ENCODE measurements around the gene XRCC1.
"Not testable (repeated sequence)": the region's sequence is repeated elsewhere in the genome, so short reads cannot be mapped to it uniquely, and the experiment has no call there.

XRCC1 gene

DNA sequence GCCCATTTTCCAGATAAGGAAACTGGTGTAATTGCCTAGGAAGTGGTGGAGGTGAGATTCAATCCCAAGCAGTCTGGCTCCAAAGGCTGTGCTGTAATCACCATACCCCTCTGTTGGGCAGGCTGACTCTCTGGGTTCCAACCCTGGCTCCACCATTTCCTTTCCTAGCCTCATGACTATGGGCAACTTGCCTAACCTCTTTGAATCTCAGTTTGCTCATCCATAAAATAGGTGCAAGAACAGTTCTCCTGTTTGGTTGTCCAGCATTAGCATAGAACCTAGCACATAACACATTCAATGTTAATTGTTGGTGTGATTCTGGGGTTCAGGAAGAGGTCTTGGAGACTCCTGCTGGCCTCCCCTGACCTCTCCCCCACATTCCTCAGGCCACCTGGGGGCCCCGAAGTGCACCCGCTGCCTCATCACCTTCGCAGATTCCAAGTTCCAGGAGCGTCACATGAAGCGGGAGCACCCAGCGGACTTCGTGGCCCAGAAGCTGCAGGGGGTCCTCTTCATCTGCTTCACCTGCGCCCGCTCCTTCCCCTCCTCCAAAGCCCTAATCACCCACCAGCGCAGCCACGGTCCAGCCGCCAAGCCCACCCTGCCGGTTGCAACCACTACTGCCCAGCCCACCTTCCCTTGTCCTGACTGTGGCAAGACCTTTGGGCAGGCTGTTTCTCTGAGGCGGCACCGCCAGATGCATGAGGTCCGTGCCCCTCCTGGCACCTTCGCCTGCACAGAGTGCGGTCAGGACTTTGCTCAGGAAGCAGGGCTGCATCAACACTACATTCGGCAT is 23.3 kb upstream of the XRCC1 start:
- no peak for DNase-seq

- no peak for DNase-seq
Observed at GRCh38 chr19:43597876-43598275, 22.5 kb upstream of the XRCC1 start.

DNA sequence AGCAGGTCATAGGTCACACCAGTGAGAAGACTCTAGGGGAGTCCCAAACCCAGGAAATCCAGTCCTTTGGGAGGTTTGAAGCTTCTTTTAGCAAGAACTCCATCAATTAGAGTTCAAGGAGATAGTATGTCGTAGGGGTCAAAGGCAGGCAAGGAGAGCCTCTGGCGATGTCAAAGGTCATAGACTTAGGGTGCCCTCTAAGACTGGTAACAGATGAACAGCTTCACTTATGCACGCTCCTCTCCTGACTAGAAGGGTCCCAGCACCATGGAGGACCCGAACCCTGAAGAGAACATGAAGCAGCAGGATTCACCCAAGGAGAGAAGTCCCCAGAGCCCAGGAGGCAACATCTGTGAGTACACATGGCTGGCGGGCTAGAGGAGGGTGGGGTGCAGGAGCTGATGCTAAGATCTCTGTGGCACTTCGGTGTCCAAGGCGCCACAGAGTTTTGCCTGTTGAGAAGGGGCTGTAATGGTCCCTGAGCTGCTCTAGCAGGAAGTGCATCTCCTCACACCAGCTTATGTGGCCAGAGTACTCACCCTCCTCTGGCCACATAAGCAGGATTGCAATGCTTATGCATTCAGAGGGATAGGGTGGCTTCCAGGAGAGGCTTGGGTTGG is 21.6 kb upstream of the XRCC1 start:
- no peak for DNase-seq

GRCh38 chr19:43595999-43596841 is 20.9 kb upstream of the XRCC1 start, which contains the start of the genes IRGQ and ZNF576:
Gene IRGQ, minus strand, starts transcription at chr19:43596134. Its CDS starts 796 bp downstream, at chr19:43595338.
Gene ZNF576, plus strand, starts transcription at chr19:43596595. Its CDS starts 514 bp downstream, at chr19:43597109.
- DNase-seq, result peak; percentile 92

GRCh38 chr19:43595605-43595998 is 20.3 kb upstream of the XRCC1 start:
- DNase-seq, result no peak

DNA sequence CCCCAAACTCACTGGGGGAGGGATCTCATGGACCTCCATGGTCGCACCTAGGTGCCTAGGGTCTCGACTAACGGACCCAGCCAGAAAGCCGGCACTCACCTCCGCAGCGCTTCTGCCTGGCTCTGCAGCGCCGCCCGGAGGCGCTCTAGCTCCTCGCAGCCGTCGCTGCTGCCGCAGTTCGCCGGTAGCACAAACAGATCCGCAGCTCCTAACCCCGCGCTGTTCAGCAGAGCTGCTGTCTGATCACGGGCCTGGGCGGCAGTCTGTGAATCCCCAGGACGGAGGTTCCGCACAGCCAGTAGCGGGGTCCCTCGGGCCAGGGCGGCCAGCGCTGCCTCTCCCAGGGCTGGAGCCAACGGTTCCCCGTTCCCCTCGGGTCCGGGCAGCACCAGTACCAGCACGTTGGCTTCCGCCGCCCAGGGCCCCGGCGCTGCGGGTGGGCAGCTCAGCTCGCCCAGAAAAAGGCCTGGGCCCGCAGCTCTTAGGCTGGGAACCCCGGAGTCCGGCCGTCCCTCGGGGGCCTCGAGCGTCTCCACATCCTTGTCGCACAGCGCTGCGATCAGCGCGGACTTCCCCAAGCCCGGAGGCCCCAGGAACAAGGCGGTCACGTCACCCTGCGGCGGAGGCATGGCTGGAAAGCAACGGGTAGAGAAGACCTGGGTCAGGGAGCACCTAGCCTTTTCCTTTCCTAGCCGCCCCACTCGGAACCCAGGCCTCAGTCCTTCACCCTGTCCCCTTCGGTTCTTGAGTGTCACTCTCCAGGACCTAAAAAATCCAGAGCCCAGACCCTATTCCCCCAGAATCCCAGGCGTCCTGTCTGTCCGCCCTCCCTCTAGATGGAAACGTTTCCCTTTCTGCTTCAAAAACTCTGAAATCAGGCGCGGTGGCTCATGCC is 19.6 kb upstream of the XRCC1 start:
- DNase-seq, result no peak

DNA sequence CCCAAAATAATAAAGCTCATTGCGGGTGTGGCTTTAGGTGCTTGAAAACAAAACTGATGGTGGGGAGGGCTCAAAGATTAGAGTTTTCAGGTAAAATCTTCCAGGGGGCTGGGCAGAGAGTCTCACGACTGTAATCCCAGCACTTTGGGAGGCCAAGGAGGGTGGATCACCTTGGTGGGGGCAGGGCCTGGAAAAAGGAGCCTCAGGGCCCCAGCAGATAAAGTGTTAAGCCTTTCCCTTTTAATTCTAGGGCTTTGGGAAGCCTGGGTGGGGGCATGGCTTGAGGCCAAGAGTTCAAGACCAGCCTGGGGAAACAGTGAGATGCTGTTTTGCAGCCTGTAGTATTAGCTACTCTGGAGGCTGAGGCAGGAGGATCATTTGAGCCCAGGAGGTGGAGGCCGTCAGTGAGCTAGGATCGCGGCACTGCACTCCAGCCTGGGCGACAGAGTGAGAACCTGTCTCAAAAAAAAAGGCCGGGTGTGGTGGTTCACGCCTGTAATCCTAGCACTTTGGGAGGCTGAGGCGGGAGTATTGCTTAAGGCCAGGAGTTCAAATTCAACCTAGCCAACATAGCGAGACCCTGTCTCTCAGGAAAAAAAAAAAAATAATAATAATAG is 18.9 kb upstream of the XRCC1 start:
- DNase-seq, result no peak

DNA sequence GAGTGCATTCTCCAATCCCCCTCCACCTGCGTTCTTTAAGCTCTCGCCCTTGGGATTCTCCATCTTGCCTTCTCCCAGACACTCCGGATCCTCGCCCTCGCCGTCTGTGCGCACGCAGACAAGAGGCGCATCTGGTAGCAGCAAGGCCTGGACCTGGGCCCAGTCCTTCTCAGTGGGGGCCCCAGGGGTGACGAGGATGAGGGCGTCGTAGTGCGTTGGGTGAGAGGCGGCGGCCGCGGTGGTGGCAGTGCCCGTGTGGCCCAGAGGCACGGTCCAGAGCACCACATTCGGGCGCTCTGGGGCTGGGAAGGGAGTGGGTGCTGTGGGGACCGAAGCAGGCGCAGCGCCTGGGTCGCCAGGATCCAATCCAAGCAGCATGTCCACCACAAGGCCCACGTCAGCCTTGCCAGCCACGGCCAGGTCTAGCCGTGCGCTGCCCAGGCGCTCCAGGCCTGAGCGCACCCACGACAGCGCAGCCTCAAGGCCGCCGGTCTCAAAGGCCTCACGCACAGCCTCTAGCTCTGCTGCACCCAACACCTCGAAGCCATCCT is 17.5 kb upstream of the XRCC1 start:
- DNase-seq, result no peak

- DNase-seq, result no peak
Observed at GRCh38 chr19:43591904-43592772, 16.8 kb upstream of the XRCC1 start.

DNA sequence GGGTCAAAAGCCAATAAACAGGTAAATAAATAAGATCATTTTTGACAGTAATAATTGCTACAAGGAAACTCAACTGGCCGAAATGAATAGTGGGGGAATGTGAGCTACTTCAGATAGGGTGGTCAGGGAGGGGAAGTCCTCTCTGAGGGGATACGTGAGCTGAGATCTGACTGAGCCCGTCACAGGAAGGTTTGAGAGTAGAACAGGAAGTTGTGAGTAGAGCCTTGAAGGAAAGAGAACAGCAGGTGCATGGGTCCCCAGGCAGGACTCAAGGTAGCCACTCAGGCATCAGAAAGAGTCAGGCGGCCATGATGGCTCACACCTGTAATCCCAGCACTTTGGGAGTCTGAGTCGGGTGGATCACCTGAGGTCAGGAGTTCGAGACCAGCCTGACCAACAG is 14.4 kb upstream of the XRCC1 start:
- no peak for DNase-seq

DNA sequence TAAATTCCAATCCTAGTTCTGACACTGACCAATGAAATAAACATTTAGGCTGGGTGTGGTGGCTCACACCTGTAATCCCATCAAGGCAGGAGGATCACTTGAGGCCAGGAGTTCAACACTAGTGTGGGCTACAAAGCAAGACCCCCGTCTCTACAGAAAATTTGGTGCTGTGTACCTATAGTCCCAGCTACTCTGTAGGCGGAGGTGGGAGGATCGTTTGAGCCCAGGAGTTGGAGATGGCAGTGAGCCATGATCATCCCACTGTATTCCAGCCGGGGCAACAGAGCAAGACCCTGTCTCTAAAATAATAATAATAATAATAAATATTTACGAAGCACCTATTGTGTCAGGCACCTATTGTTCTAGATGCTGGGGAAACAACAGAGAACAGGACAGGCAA is 13.9 kb upstream of the XRCC1 start:
- DNase-seq, result no peak

DNA sequence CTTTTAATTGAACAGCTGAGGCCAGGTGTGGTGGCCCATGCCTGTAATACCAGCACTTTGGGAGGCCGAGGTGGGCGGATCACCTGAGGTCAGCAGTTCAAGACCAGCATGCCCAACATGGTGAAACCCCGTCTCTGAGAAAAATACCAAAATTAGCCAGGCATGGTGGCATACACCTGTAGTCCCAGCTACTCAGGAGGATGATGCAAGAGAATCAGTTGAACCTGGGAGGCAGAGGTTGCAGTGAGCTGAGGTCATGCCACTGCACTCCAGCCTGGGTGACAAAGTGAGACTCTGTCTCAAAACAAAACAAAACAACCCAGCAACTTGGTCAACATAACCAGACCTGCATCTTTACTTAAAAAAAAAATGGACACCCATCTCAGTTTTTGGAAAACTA is 11.7 kb upstream of the XRCC1 start:
- not testable (repeated sequence) for DNase-seq

DNA sequence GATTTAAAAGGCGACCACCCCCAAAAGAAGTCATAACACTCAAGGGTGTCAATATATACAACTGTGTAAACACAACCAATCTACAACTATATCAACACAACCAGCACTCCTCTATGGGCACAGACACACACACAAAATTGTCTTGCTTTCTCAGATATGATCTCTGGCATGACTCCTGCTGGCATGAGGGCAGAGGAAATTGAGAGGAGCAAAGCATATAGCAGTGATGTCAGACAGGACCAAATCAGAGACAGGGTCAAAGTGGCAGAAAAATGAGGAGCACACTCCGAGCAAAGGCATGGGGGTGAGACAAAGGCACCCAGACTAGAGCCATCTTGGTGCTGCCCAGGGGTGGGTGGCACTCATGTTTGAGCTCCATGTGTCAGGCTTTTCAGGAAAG is 11.0 kb upstream of the XRCC1 start:
- no peak for DNase-seq

DNA sequence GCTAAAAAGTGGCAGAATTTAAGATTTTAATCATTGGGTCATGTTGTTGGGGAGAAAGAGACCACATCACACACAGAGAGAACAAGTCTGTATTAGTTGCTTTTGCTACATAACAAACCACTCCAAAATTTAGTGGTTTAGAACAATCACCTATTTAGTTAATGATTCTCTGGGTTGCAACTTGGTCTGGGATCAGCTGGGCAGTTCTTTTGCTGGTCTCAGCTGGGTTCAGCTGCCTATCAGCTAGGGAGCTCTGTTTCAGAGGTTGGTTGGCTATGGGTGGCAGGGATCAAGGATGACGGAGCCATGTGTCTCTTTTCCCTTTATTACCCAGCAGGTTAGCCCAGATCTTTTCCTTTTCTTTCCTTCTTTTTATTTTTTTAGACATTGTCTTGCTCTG is 9.2 kb upstream of the XRCC1 start:
- DNase-seq, result no peak

DNA sequence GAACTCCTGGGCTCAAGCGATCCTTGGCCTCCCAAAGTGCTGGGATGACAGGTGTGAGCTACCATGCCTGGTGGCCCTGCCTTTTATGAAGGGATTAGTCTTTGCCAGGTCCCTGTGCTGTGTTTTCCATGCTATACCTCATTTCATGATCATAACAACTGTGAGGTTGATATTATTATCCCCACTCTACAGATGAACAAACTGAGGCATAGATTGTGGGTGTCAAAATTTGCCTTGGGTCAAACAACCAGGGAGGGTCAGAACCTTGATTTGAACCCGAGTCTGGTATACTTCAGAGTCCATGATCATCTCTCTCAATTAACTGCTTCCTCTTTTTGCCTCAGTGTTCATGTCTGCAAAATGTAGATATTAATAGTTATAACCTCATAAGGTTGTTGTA is 7.2 kb upstream of the XRCC1 start:
- no peak for DNase-seq

- DNase-seq, result no peak
Observed at GRCh38 chr19:43581467-43581866, 6.1 kb upstream of the XRCC1 start.

DNA sequence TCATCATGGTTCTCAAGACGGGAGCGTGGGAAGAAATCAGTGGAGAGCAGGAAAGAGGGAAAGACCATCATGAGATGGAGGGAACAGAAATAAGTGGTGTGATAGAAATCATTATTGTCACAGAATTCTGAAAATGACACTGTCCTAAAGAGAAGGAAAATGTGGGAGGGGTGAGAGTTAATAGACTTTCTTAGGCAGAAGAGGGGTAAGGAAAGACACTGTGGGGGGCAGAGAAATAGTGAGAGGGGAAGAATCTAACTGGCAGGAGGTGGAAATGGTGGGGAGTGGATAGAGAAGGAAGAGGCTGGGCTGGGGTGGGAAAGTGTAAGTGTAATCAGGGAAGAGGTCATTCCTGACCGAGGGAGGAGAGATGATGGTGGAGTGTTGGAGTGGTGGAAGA is 3.5 kb upstream of the XRCC1 start:
- DNase-seq, result no peak

DNA sequence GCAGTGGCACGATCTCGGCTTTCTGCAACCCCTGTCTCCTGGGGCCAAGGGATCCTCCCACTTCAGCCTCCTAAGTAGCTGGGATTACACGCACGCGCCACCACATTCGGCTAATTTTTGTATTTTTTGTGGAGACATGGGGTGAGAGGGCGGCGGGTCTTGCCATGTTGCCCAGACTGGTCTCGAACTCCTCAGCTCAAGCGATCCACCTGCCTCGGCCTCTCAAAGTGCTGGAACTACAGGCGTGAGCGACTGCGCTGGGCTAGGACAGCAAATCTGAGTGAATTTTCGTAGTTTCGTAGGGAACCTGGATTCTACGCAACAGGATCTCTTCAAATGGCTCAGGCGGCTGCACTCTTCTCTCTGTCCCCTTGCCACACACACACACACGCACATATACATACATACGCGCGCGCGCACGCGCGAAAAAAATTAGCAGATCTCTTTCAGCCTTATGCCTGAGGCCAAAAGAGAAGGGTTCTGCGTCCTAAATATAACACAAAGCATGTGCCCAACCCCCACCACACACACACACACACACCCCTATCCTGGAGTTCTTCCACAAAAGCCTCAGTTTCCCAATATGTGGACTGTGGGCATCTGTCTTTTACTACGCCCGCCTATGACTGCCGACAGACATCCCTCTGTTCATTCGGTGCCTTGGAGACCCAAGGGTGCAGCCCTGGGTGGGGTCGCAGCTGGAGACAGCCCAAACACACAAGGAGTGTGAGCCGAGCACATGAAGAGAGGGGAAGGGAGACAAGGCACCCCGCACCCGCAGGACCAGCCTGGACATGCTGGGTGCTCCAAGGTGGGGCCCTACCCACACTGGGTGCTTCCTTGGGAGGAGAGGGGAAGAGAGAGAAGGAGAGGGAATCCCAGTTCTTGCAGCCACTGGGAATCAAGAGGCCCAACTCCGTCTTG is 890 bp upstream of the XRCC1 start:
- DNase-seq, result no peak

GRCh38 chr19:43574424-43575155 is 737 bp downstream of the XRCC1 start:
- no peak for DNase-seq
